ENCODE results near the gene PAK5. TPM values are rescaled to one million over a fixed set of nuclear protein-coding genes. Genes with fewer than 3 reads are reported as not detected.

Gene PAK5
- total and polyA plus RNA-seq, 4 donors, result 0.08 to 0.63 (median 0.26) TPM

- no peak for ATAC-seq (ENCODE audit: low FRiP score)
- H3K27ac ChIP-seq (ENCODE audit: low read depth in 1 of 2, low read length in 2 of 2), result no peak overlapping the region
- H3K27me3 ChIP-seq (ENCODE audit: control insufficient read depth in 1 of 2, insufficient read depth in 2 of 2, low read length in 1 of 2), result peaks cover 0 to 3% of the 10 kb centered on the region in 2 donors
- no peak overlapping the region for H3K4me3 ChIP-seq (ENCODE audit: low read length in 2 of 2)
- no peak for DNase-seq
- WGBS, 2 donors, result 91 to 94% methylated on average over 1 of the region's 1 CpG
- H3K4me1 ChIP-seq (ENCODE audit: control insufficient read depth in 1 of 2, insufficient read depth in 2 of 2, low read length in 2 of 2), result no peaks in the 10 kb centered on the region
- intact Hi-C loops (cut with DNase I), result no loop called here
- no peaks in the 10 kb centered on the region for H3K36me3 ChIP-seq (ENCODE audit: control insufficient read depth in 1 of 2, insufficient read depth in 2 of 2, low read length in 1 of 2)
- peaks cover 4% of the 10 kb centered on the region for H3K9me3 ChIP-seq (ENCODE audit: control insufficient read depth, low read length)
These were observed 288.6 kb downstream of the PAK5 start for GRCh38 chr20:9550283-9550682.

GRCh38 chr20:9543214-9543613 is 295.7 kb downstream of the PAK5 start:
- WGBS, 2 donors, result 82 to 86% methylated on average over 4 of the region's 4 CpGs
- H3K27ac ChIP-seq (ENCODE audit: low read depth in 1 of 2, low read length in 2 of 2), result no peak overlapping the region
- no peak for DNase-seq
- H3K27me3 ChIP-seq (ENCODE audit: control insufficient read depth in 1 of 2, insufficient read depth in 2 of 2, low read length in 1 of 2), result no peaks in the 10 kb centered on the region
- intact Hi-C loops (cut with DNase I), result no loop called here
- H3K9me3 ChIP-seq (ENCODE audit: control insufficient read depth, low read length), result no peaks in the 10 kb centered on the region
- H3K4me3 ChIP-seq (ENCODE audit: low read length in 2 of 2), result no peak overlapping the region
- H3K36me3 ChIP-seq (ENCODE audit: control insufficient read depth in 1 of 2, insufficient read depth in 2 of 2, low read length in 1 of 2), result no peaks in the 10 kb centered on the region
- H3K4me1 ChIP-seq (ENCODE audit: control insufficient read depth in 1 of 2, insufficient read depth in 2 of 2, low read length in 2 of 2), result no peaks in the 10 kb centered on the region
- ATAC-seq (ENCODE audit: low FRiP score), result no peak

GRCh38 chr20:9535449-9535848 is 303.4 kb downstream of the PAK5 start:
- DNase-seq (no peak), ATAC-seq (ENCODE audit: low FRiP score) (no peak)
- H3K27ac ChIP-seq (ENCODE audit: low read depth in 1 of 2, low read length in 2 of 2), result no peak overlapping the region
- H3K27me3 ChIP-seq (ENCODE audit: control insufficient read depth in 1 of 2, insufficient read depth in 2 of 2, low read length in 1 of 2), result no peaks in the 10 kb centered on the region
- H3K4me3 ChIP-seq (ENCODE audit: low read length in 2 of 2), result no peak overlapping the region
- H3K36me3 ChIP-seq (ENCODE audit: control insufficient read depth in 1 of 2, insufficient read depth in 2 of 2, low read length in 1 of 2), result no peaks in the 10 kb centered on the region
- H3K4me1 ChIP-seq (ENCODE audit: control insufficient read depth in 1 of 2, insufficient read depth in 2 of 2, low read length in 2 of 2), result no peaks in the 10 kb centered on the region
- H3K9me3 ChIP-seq (ENCODE audit: control insufficient read depth, low read length), result no peaks in the 10 kb centered on the region
- intact Hi-C loops (cut with DNase I), result no loop called here
- WGBS, 2 donors, result 85 to 90% methylated on average over 2 of the region's 2 CpGs

- Histone ChIP-seq H3K36me3 (ENCODE audit: control insufficient read depth in 1 of 2, insufficient read depth in 2 of 2, low read length in 1 of 2) (no peaks in the 10 kb centered on the region), H3K27me3 (ENCODE audit: control insufficient read depth in 1 of 2, insufficient read depth in 2 of 2, low read length in 1 of 2) (no peaks in the 10 kb centered on the region), H3K27ac (ENCODE audit: low read depth in 1 of 2, low read length in 2 of 2) (no peak overlapping the region), H3K9me3 (ENCODE audit: control insufficient read depth, low read length) (no peaks in the 10 kb centered on the region), H3K4me3 (ENCODE audit: low read length in 2 of 2) (no peak overlapping the region), H3K4me1 (ENCODE audit: control insufficient read depth in 1 of 2, insufficient read depth in 2 of 2, low read length in 2 of 2) (no peaks in the 10 kb centered on the region)
- WGBS, 2 donors, result 90 to 91% methylated on average over 5 of the region's 5 CpGs
- no peak for ATAC-seq (ENCODE audit: low FRiP score)
- intact Hi-C loops (cut with DNase I), result no loop called here
- no peak for DNase-seq
These were observed 304.9 kb downstream of the PAK5 start for GRCh38 chr20:9534025-9534424.

- intact Hi-C loops (cut with DNase I), result no loop called here
- H3K4me3 ChIP-seq (ENCODE audit: low read length in 2 of 2), result no peak overlapping the region
- WGBS, 2 donors, result 66 to 70% methylated on average over 4 of the region's 4 CpGs
- DNase-seq, result no peak
- no peak overlapping the region for H3K27ac ChIP-seq (ENCODE audit: low read depth in 1 of 2, low read length in 2 of 2)
- H3K27me3 ChIP-seq (ENCODE audit: control insufficient read depth in 1 of 2, insufficient read depth in 2 of 2, low read length in 1 of 2), result no peaks in the 10 kb centered on the region
- H3K9me3 ChIP-seq (ENCODE audit: control insufficient read depth, low read length), result no peaks in the 10 kb centered on the region
- H3K4me1 ChIP-seq (ENCODE audit: control insufficient read depth in 1 of 2, insufficient read depth in 2 of 2, low read length in 2 of 2), result no peaks in the 10 kb centered on the region
- ATAC-seq (ENCODE audit: low FRiP score), result no peak
- H3K36me3 ChIP-seq (ENCODE audit: control insufficient read depth in 1 of 2, insufficient read depth in 2 of 2, low read length in 1 of 2), result no peaks in the 10 kb centered on the region
These were observed 306.6 kb downstream of the PAK5 start for GRCh38 chr20:9532069-9532838.

- H3K9me3 ChIP-seq (ENCODE audit: control insufficient read depth, low read length), result no peaks in the 10 kb centered on the region
- intact Hi-C loops (cut with DNase I), result no loop called here
These were observed 307.3 kb downstream of the PAK5 start for GRCh38 chr20:9531581-9531980.

GRCh38 chr20:9523636-9524035 is 315.2 kb downstream of the PAK5 start:
- H3K27me3 ChIP-seq (ENCODE audit: control insufficient read depth in 1 of 2, insufficient read depth in 2 of 2, low read length in 1 of 2), result peaks cover 0 to 2% of the 10 kb centered on the region in 2 donors

More at GRCh38 chr20:9531581-9531980, 307.3 kb downstream of the PAK5 start:
- H3K4me1 ChIP-seq (ENCODE audit: control insufficient read depth in 1 of 2, insufficient read depth in 2 of 2, low read length in 2 of 2), result no peaks in the 10 kb centered on the region
- H3K27ac ChIP-seq (ENCODE audit: low read depth in 1 of 2, low read length in 2 of 2), result no peak overlapping the region
- no peaks in the 10 kb centered on the region for H3K36me3 ChIP-seq (ENCODE audit: control insufficient read depth in 1 of 2, insufficient read depth in 2 of 2, low read length in 1 of 2)
- ATAC-seq (ENCODE audit: low FRiP score) (no peak), DNase-seq (no peak)
- WGBS, 2 donors, result 67 to 71% methylated on average over 2 of the region's 2 CpGs
- H3K27me3 ChIP-seq (ENCODE audit: control insufficient read depth in 1 of 2, insufficient read depth in 2 of 2, low read length in 1 of 2), result no peaks in the 10 kb centered on the region
- no peak overlapping the region for H3K4me3 ChIP-seq (ENCODE audit: low read length in 2 of 2)

GRCh38 chr20:9520086-9520485 is 318.8 kb downstream of the PAK5 start:
- H3K36me3 ChIP-seq (ENCODE audit: control insufficient read depth in 1 of 2, insufficient read depth in 2 of 2, low read length in 1 of 2), result no peaks in the 10 kb centered on the region
- DNase-seq (no peak), ATAC-seq (ENCODE audit: low FRiP score) (no peak)
- intact Hi-C loops (cut with DNase I), result no loop called here
- no peaks in the 10 kb centered on the region for H3K4me1 ChIP-seq (ENCODE audit: control insufficient read depth in 1 of 2, insufficient read depth in 2 of 2, low read length in 2 of 2)
- no peaks in the 10 kb centered on the region for H3K9me3 ChIP-seq (ENCODE audit: control insufficient read depth, low read length)
- H3K27me3 ChIP-seq (ENCODE audit: control insufficient read depth in 1 of 2, insufficient read depth in 2 of 2, low read length in 1 of 2), result no peaks in the 10 kb centered on the region
- H3K4me3 ChIP-seq (ENCODE audit: low read length in 2 of 2), result no peak overlapping the region
- 91 to 94% methylated on average over 4 of the region's 4 CpGs for WGBS, 2 donors
- no peak overlapping the region for H3K27ac ChIP-seq (ENCODE audit: low read depth in 1 of 2, low read length in 2 of 2)

More at GRCh38 chr20:9523636-9524035, 315.2 kb downstream of the PAK5 start:
- Histone ChIP-seq H3K36me3 (ENCODE audit: control insufficient read depth in 1 of 2, insufficient read depth in 2 of 2, low read length in 1 of 2) (no peaks in the 10 kb centered on the region), H3K27ac (ENCODE audit: low read depth in 1 of 2, low read length in 2 of 2) (no peak overlapping the region), H3K4me3 (ENCODE audit: low read length in 2 of 2) (no peak overlapping the region), H3K9me3 (ENCODE audit: control insufficient read depth, low read length) (no peaks in the 10 kb centered on the region), H3K4me1 (ENCODE audit: control insufficient read depth in 1 of 2, insufficient read depth in 2 of 2, low read length in 2 of 2) (no peaks in the 10 kb centered on the region)
- 79 to 80% methylated on average over 3 of the region's 3 CpGs for WGBS, 2 donors
- no peak for DNase-seq
- ATAC-seq (ENCODE audit: low FRiP score), result no peak
- intact Hi-C loops (cut with DNase I), result no loop called here

- DNase-seq (no peak), ATAC-seq (ENCODE audit: low FRiP score) (no peak)
- 73 to 84% methylated on average over 8 of the region's 8 CpGs for WGBS, 2 donors
- Histone ChIP-seq H3K27ac (ENCODE audit: low read depth in 1 of 2, low read length in 2 of 2) (no peak overlapping the region), H3K27me3 (ENCODE audit: control insufficient read depth in 1 of 2, insufficient read depth in 2 of 2, low read length in 1 of 2) (no peaks in the 10 kb centered on the region), H3K4me1 (ENCODE audit: control insufficient read depth in 1 of 2, insufficient read depth in 2 of 2, low read length in 2 of 2) (no peaks in the 10 kb centered on the region), H3K9me3 (ENCODE audit: control insufficient read depth, low read length) (no peaks in the 10 kb centered on the region), H3K36me3 (ENCODE audit: control insufficient read depth in 1 of 2, insufficient read depth in 2 of 2, low read length in 1 of 2) (no peaks in the 10 kb centered on the region), H3K4me3 (ENCODE audit: low read length in 2 of 2) (no peak overlapping the region)
- intact Hi-C loops (cut with DNase I), result no loop called here
These were observed 320.2 kb downstream of the PAK5 start for GRCh38 chr20:9518576-9519175.
